Putamen (tissue), 1 donor: ENCODE data around the gene STARD8.
"Not testable (repeated sequence)": the region's sequence is repeated elsewhere in the genome, so short reads cannot be mapped to it uniquely, and the experiment has no call there.

Experiments
- DNase-seq: peaks from one replicate; pipeline ENCODE4 v3.0.0-alpha.2; 2016; ENCODE audit warnings: low spot score

Gene STARD8

DNA sequence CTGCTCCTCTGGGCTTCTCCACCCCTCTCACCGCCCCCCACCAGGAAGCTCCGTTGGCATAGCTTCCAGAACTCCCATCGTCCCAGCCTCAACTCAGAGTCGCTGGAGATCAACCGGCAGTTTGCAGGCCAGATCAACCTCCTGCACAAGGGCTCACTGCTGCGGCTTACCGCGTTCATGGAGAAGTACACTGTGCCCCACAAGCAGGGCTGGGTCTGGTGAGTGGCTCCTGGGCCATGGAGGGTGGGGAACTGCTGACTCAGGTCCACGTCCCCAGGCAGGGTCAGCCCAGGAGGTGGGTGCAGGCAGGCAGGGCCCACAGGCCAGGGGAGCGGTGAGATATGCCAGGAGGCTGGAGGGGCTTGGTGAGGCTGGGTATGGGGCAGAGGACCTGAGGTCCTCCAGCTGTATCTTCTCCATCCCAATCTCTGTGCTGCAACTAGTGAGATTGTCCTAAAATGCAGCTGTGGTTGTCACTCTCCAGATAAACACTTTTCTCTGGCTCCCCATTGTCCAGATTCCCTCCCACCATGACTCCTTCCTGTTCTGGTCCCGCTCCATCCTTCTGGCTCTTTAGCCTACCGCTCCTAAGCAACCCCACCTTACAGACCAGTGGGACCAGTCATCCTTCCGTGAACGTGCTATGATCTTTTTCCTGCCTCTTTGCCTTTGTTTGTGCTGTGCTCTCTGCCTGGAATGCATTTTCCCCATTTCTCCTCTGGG lies 71.9 kb downstream of the STARD8 start:
- DNase-seq, result no peak

DNA sequence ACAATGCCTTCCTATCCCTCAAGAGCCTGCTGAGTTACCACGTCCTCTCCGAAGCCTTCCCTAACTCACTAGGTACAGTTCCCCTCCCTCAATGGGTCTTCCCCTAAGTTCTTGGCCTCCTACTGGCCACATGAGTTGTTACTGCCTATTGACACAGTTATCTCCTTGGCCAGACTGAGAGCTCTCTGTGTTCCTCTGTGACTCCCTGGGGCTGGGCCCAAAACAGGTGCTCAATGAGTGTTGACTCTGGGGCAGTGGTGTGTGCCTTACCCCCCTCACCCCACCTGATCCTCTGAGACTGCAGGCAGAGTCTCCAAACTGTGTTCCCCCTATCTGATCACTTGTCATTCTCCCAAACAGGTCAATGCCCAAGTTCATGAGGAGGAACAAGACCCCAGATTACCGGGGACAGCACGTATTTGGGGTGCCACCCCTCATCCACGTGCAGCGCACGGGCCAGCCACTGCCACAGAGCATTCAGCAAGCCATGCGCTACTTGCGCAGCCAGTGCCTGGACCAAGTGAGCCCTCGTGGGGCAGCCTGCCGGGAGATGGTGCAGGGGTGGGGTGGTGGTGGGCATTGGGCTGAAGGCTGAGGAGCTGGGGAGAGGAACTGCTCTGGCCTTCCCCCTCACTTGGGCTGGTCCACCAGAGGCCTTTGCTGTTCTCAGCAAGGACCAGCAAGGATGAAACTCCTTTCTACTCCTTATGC lies 72.6 kb downstream of the STARD8 start:
- no peak for DNase-seq

DNA sequence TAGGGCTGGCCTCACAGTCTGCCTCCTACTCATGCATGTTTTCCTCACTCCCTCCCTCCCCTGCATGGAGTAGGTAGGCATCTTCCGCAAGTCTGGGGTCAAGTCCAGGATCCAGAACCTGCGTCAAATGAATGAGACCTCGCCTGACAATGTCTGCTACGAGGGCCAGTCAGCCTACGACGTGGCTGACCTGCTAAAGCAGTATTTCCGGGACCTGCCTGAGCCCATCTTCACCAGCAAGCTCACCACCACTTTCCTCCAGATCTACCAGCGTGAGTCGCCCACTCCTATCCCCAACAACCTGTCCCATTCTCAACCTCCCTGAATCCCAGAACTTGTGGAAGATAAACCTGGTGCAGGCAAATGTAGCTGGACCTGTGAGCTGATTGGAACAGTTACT lies 73.4 kb downstream of the STARD8 start:
- no peak for DNase-seq

DNA sequence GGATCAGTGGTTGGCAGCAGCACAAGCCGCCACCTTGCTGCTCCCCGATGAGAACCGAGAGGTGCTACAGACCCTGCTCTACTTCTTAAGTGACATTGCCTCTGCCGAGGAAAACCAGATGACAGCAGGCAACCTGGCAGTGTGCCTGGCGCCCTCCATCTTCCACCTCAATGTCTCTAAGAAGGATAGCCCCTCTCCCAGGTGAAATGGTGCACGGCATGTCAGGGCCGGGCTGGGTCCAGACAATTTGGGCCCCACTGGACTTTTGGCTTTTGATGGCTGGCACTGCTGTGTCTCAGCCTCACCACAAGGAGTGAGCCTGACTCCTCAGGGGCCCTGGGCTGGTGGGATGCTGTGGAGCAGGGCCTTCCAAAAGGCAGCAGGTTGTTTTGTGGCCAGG lies 74.1 kb downstream of the STARD8 start:
- no peak for DNase-seq

DNA sequence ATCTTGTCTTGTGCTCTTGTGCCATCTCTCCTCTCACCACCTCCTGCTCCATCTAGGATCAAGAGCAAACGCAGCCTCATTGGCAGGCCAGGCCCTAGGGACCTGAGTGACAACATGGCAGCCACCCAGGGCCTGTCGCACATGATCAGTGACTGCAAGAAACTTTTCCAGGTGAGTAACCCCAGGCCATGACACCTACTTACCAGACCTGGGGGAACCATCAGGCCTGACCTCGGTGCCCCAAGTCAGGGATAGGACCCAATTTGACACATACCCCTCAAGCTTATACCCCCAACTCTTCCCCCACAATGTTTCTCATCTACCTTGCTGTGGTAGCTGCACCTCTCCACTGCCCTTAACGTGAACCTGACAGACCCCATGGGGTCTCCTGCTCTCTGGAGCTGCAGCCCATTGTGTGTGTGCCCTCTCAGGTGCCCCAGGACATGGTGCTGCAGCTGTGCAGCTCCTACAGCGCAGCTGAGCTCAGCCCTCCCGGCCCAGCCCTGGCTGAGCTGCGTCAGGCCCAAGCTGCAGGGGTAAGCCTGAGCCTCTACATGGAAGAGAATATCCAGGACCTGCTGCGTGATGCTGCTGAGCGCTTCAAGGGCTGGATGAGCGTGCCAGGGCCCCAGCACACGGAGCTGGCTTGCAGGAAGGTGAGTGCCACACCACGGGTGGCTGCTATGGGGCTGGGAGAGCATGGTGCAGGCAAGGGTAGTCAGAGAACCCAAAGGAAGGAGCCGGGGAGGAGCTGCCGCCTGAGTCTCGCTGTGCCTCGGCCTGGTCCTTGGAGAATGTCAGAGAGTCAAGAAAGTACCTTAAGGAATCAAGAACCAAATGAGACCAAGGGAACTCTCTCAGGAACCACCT lies 74.8 kb downstream of the STARD8 start:
- no peak for DNase-seq

DNA sequence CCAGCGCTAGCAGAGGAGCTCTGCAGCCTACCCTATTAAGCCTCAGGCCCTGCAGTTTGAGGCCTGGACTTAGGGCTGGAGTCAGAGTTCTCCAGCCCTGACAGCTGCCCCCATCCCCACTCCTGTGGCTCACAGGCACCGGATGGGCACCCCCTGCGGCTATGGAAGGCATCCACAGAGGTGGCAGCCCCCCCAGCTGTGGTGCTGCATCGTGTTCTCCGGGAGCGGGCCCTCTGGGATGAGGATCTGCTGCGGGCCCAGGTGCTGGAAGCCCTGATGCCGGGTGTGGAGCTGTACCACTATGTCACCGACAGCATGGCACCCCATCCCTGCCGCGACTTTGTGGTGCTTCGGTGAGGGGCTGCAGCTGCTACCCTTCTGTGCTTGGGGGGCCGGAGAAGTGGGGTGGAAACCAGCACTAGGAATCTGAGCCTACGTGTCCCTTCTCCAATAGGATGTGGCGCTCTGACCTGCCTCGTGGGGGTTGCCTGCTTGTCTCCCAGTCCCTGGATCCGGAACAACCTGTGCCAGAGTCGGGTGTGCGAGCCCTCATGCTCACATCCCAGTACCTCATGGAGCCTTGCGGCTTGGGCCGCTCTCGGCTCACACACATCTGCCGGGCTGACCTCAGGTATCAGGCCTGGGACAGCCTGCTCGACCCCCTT lies 76.2 kb downstream of the STARD8 start:
- no peak for DNase-seq

DNA sequence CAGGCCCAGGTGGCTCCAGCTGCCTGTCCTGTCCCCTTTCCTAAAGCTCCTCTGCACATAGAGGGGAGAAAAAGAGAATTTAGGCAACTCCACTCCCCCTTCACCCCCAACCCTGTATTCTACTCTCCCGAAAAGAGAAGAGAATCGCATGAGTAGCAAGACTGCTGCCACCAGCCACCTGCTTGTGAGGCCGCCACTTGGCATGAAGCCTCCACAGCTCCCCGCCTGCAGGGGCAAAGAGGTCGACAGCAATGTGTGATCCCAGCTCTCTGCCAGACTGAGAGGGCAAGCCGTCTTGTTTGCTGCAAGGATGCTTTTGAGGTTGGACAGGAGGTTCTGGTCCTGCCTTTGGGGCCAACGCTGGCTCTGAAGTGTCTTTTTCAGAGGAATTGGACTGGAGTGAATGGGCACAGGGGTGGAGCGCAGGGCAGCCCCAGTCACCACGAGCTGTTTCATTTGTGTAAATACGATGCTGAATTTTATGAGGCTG lies 77.1 kb downstream of the STARD8 start:
- no peak for DNase-seq

DNA sequence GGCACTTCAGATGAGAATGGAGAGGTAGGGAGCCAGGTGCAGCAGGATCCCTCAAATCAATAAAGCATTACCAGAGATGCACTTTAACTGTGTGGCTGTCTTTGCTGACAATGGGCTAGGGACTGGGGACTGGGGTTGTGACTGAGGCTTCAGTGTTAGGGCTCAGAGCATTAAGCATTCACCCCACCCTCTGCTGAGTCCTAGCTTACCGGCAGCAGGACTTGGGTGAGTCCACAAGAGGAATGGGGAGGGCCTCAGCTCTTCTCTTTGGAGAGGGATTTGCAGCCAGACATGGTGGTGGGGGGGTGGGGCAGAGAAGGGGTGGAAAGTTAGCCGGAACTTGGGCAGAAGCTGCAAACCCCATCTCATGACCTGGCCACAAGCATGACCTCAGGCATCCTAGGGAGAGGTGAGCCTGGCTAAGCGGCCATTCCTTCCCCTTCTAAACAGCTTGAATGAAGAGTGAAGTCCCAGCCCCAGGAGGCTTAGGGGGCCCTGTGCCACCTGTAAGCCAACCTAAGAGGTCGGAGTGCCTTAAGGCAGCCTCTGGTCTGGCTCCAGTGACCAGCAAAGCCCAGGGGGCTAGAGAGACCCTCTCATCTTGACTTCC lies 78.4 kb downstream of the STARD8 start:
- no peak for DNase-seq

DNA sequence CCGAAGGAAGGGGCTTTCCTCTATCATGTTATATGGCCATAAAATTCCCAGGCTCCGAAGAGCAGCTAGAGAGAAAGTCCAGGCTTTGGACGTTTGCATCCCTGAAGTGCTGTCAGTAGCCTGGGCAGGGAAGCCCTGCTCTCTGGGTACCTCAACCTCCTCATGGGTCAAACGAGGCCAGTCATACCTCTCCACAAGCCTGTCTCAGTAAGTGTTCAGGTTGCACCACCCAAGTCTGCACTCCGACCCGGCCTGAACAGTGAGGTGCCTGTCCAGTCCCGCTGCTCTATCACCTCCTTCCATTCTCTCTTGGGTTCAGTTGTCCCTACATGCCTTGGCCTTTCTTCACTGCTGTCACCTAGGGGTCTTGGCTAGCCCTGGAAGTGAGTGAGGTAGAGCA lies 78.9 kb downstream of the STARD8 start:
- no peak for DNase-seq

DNA sequence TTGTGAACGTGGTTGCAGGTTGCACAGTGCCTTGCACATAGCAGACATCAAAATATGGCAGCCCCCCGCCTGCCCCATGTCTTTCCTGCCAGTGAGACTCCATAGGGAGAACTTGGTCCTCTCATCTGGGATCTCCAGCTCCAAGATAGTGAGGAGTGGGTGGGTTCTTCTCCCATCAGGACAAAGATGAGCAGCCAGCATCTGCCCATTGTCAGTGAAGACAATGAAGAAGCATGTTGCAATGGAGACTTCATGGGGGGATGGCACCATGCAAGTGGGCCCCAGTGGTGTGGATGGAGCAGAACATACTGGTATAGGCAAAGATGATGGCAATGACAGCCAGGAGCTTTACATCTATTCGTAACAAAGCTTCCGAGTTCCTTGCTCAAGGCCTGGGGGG lies 80.2 kb downstream of the STARD8 start:
- no peak for DNase-seq

DNA sequence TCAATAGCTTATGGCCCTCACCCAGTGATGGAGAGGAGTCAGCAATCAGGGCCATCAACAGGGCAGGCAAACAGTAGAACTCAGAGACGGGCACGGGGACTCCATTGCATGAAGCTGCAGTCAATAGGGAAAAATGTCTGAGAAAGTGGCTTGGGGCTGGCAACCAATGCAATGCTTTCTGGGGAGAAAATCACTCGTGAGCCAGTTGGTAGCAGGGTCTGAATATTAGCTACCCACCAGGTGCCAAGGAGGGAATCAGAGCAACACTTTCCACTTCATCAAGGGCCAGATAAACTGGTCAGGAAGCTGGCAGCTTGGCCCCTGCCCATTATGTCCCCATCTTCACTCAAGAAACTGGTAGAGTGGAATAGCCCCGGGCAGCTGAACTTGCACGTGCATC lies 80.7 kb downstream of the STARD8 start:
- no peak for DNase-seq

DNA sequence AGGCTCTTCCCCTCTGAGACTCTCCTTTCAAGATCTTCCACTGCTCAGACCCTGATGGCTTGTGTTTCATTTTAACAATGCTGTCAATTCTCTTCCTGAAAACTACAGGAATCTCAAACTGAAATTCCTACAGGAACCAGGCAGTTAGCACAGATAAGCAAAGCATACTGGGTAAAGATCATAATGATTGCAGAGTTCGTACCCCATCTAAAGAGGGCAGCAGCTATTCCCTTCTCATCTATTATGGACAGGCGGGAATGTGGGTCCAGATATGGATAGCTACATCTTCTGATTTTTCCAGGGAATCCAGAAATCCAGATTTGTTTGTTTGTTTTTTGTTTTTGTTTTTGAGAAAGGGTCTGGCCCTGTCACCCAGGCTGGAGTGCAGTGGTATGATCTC lies 83.8 kb downstream of the STARD8 start:
- no peak for DNase-seq

DNA sequence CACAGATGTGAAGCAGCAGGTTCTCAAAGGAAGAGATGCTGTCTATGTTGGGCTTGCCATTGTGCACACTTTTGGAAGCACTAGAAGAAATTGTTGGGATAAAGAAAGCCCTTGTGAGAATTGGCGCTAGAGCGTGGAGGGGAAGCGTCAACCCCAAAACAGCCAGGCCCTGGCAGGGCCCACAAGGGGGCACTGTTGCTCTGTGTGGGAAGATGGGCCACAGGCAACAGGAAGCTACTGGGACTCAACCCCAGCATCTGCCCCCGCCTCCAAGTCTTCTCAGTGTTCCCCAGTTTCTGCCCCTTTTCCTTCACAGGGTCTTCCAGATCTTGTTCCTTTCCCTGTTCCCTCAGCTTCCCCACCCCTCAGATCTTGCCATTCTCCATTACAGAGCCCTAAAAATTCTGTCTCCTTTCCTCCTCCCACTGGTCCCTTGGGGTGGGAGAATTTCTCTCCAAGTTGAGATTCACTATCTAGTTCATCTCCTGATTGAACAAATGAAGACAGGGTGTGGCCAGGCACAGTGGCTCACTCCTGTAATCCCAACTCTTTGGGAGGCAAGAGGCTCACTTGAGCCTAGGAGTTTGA lies 85.5 kb downstream of the STARD8 start:
- DNase-seq, result no peak

DNA sequence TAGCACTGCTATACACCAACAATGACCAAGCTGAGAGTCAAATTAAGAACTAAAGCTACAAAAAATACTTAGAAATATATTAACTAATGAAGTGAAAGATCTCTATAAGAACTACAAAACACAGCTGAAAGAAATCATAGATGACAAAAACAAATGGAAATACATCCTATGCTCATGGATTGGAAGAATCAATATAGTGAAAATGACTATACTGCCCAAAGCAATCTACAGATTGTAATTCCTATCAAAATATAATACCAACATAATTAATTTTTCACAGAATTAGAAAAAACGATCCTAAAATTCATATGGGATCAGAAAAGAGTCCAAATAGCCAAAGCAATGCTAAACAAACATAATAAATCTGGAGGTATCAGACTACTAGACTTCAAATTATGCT lies 87.8 kb downstream of the STARD8 start:
- no peak for DNase-seq

DNA sequence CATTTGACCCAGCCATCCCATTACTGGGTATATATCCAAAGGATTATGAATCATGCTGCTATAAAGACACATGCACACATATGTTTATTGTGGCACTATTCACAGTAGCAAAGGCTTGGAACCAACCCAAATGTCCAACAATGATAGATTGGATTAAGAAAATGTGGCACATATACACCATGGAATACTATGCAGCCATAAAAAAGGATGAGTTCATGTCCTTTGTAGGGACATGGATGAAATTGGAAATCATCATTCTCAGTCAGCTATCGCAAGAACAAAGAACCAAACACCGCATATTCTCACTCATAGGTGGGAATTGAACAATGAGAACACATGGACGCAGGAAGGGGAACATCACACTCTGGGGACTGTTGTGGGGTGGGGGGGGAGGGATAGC lies 94.4 kb downstream of the STARD8 start:
- not testable (repeated sequence) for DNase-seq

DNA sequence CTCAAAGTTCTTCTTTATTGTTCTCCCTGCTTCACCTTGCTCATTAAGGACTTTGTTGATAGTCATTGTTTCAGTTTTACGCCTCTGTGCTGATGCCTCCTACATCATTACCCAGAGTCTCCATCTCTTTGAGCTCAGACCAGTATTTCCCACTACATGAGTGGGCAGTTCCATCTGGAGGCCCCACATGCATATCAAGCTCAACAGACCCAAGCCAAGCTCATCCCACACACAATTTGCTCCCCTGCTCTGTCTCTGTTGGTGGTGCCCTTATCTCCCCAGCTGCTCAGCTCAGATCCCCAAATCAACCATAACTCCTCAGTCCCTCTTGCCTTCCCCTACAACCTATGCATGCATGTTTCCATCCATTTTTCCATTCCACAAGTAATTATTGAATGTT lies 96.3 kb downstream of the STARD8 start:
- DNase-seq, result no peak

DNA sequence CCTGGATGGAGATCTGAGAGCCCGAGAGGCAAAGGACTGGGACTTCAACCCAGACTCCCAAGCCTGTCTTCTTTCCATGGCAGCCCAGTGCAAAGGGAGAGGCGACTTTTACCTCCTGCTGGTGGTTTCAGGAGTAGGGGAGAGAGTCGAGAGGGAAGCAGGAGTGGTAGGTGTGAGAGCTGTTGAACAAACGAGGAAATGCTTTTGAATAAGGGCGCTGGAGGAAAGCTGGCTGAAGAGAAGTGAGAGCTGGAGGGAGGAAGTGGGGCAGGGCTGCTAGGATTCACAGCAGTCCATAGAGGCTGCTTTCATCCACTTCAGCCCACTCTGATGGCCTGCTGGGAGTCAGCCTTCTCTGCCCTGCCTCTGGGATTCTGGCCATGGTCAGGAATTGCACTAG lies 99.5 kb downstream of the STARD8 start:
- no peak for DNase-seq

DNA sequence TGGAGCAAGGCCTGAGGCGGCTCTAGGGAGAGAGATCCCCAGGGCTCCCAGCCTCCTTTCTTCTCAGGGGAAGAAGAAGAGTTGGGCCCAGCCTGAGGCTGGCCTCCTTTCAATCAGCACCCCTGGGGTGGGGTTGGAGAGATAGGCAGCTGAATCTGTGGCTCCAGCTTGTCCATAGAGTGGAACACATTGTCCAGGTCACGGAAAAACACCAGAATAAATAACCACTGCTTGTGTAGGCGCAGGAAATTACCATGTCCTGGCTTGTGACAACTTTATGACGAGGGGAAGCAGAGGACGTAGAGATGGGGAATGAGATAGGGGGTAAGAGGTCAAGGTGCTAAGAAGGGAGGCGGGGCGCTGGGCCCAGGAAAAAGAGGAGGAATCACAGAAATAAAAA lies 100.6 kb downstream of the STARD8 start:
- no peak for DNase-seq

DNA sequence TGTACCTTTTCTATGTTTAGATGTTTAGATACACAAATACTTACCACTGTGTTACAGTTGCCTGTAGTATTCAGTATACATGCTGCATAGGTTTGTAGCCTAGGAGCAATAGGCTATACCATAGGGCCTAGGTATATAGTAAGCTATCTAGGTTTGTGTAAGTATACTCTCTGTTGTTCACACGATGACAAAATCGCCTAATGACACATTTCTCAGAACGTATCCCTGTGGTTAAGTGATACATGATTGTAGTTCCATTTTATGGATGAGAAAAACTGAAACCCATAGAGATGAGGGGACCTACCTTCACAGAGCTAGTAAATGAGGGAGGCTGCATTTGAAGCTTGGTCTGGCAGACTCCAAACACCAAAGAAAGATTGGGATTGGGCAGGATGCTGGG lies 102.0 kb downstream of the STARD8 start:
- no peak for DNase-seq

DNA sequence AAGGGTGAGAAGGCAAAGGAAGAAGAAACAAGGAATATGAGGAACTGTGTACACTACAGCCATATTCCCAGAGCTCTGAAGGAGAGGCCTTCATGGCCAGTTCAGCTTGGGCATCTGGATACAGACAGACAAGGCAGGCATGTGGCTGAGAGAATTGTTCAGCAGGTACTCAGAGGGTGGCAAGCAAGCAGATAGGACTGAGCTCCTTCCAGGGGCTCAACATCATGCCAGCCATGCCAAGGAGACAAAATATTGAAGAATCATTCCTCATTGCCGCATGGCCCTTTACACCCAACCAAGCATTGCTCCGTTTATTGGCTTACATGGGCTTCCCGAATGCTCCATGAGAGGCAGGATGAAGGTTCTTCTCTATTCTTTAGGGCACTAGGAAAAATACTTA lies 102.8 kb downstream of the STARD8 start:
- DNase-seq, result no peak

DNA sequence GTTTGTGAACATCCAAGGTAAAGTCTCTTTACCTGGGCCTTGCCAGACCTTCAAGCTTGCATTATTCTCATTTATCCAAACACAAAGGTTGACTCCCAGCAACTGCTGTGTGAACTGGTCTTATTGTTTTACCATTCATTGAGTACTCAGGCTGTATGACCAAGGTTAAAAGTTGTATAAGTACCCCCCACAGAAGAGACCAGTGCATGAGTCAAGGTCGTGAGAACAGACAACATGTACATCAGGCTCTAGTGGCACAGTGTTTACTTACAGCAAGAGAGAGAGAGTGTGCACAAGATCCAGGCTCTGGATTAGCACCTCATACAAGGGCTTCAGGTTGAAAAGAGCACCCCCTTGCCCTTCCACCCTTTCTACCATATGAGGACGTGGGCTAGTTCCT lies 103.9 kb downstream of the STARD8 start:
- DNase-seq, result no peak
